HCT116 (cell line): ENCODE data around the gene HYI. TPM values are rescaled to one million over a fixed set of nuclear protein-coding genes. Genes with fewer than 3 reads are reported as not detected.

Experiments used
- ATAC-seq: fragments of 200-7000 bp; cut with Tn5 transposase; 2 replicates; pipeline ENCODE4 v1.9.1; 2020; ENCODE audit warnings: mild to moderate bottlenecking, moderate library complexity
- BruUV-seq: library from RNA; stranded (reverse); fragments of 400-500 nt; replicated peaks from 2 replicates; lab custom pipeline; 2021; lab: Mats Ljungman, UMichigan
- CTCF ChIA-PET: fragments of 300-600 bp; sonication (Branson Sonifier 250); formaldehyde crosslinking; loops from one replicate; lab custom pipeline; 2021; ENCODE audit warnings: antibody characterized with exemption; lab: Charles Lee
- POLR2A ChIA-PET: fragments of 300-600, 350-600 bp; sonication (Branson Sonifier 250); formaldehyde crosslinking; loops from one replicate; lab custom pipeline; 2021; ENCODE audit warnings: antibody characterized with exemption; lab: Charles Lee
- RAD21 ChIA-PET, 2 experiments: fragments of 300-600 bp; sonication (Branson Sonifier 250); formaldehyde crosslinking; loops; one replicate each; lab custom pipeline; 2023; ENCODE audit warnings: low total read pairs in 2 of 2; ENCODE audit not compliant: uncharacterized antibody in 2 of 2, unreplicated experiment in 2 of 2, low non-redundant PET in 1 of 2; lab: Charles Lee
- DNase-seq: peaks from one replicate; pipeline ENCODE4 v3.0.0-alpha.2; 2010; ENCODE audit warnings: low read depth, low spot score
- H2AFZ ChIP-seq: fragments of 200-600 bp; shearing (Covaris generic), sonication (generic); 2 replicates; pipeline ENCODE4 v1.6.1; 2017; ENCODE audit warnings: low read depth, mixed run types, mixed read lengths, antibody characterized with exemption, low read length; ENCODE audit not compliant: poor library complexity, severe bottlenecking
- H3K27ac ChIP-seq: 2 replicates; pipeline ENCODE4 v1.5.1; 2012; ENCODE audit warnings: low read depth, low read length
- H3K27me3 ChIP-seq: fragments of 200-600 bp; sonication (generic); 2 replicates; pipeline ENCODE4 v1.6.1; 2016; ENCODE audit warnings: mixed run types, low read length, mixed read lengths; ENCODE audit not compliant: insufficient read depth
- H3K36me3 ChIP-seq, 2 experiments: fragments of 200-500 bp in 1 of 2; fragments of 200-600 bp in 1 of 2; sonication (Bioruptor generic) in 1 of 2; sonication (generic) in 1 of 2; 2 replicates each; pipeline versions ENCODE4 v1.5.1 to v1.6.1; 2014 to 2016; ENCODE audit warnings: low read length in 2 of 2, inconsistent platforms in 1 of 2, mixed read lengths in 1 of 2, mixed run types in 1 of 2; ENCODE audit not compliant: insufficient read depth in 2 of 2, control insufficient read depth in 1 of 2
- H3K4me1 ChIP-seq, 2 experiments: fragments of 200-600 bp in 1 of 2; sonication (generic) in 1 of 2; 2 replicates each; pipeline versions ENCODE4 v1.5.1 to v1.6.1; 2012 to 2017; ENCODE audit warnings: low read length in 2 of 2, inconsistent platforms in 1 of 2, mild to moderate bottlenecking in 1 of 2, mixed read lengths in 1 of 2, mixed run types in 1 of 2, moderate library complexity in 1 of 2; ENCODE audit not compliant: insufficient read depth in 2 of 2, control insufficient read depth in 1 of 2
- H3K4me2 ChIP-seq: fragments of 200-600 bp; sonication (generic); 2 replicates; pipeline ENCODE4 v1.6.1; 2017; ENCODE audit warnings: mixed run types, low read length, mixed read lengths
- H3K4me3 ChIP-seq, 2 experiments: fragments of 200-600 bp in 1 of 2; sonication (generic) in 1 of 2; replicated peaks in 1 of 2; 2 replicates each; pipeline ENCODE4 v1.5.1; 2011 to 2016; ENCODE audit warnings: low read length in 2 of 2, control low read depth in 1 of 2, low read depth in 1 of 2, mild to moderate bottlenecking in 1 of 2, mixed read lengths in 1 of 2, mixed run types in 1 of 2
- H3K79me2 ChIP-seq: fragments of 200-600 bp; sonication (generic); 2 replicates; pipeline ENCODE4 v1.6.1; 2017; ENCODE audit warnings: mild to moderate bottlenecking, mixed run types, low read length, moderate library complexity, mixed read lengths; ENCODE audit not compliant: insufficient read depth
- H3K9ac ChIP-seq: fragments of 200-600 bp; sonication (generic); 2 replicates; pipeline ENCODE4 v1.6.1; 2016; ENCODE audit warnings: low read length, mixed read lengths
- H3K9me2 ChIP-seq: fragments of 200-600 bp; sonication (generic), shearing (Covaris generic); 2 replicates; pipeline ENCODE4 v1.6.1; 2017; ENCODE audit warnings: mixed run types, mild to moderate bottlenecking, moderate library complexity; ENCODE audit not compliant: insufficient read depth
- H3K9me3 ChIP-seq, 2 experiments: fragments of 200-500 bp in 1 of 2; fragments of 200-600 bp in 1 of 2; sonication (Bioruptor generic) in 1 of 2; sonication (generic) in 1 of 2; 2 replicates each; pipeline ENCODE4 v1.6.1; 2014 to 2017; ENCODE audit warnings: low read length in 2 of 2, mixed read lengths in 2 of 2, inconsistent platforms in 1 of 2, low read depth in 1 of 2, mild to moderate bottlenecking in 1 of 2, mixed run types in 1 of 2, moderate library complexity in 1 of 2; ENCODE audit not compliant: control insufficient read depth in 1 of 2, insufficient read depth in 1 of 2
- H4K20me1 ChIP-seq: fragments of 200-600 bp; sonication (generic), shearing (Covaris generic); 2 replicates; pipeline ENCODE4 v1.6.1; 2017; ENCODE audit warnings: mixed run types, mild to moderate bottlenecking, moderate library complexity; ENCODE audit not compliant: insufficient read depth
- CBX3 ChIP-seq: IDR thresholded peaks from 2 replicates; pipeline ENCODE4 v1.6.1; 2012; ENCODE audit warnings: low read depth
- CEBPB ChIP-seq: IDR thresholded peaks from 2 replicates; pipeline ENCODE4 v1.6.1; 2012; ENCODE audit warnings: low read depth
- EGR1 ChIP-seq: IDR thresholded peaks from 2 replicates; pipeline ENCODE4 v1.6.1; 2012; ENCODE audit warnings: low read depth
- ELF1 ChIP-seq: IDR thresholded peaks from 2 replicates; pipeline ENCODE4 v1.6.1; 2012; ENCODE audit warnings: low read depth, borderline replicate concordance
- EZH2phosphoT487 ChIP-seq: fragments of 200-600 bp; IDR thresholded peaks from 2 replicates; pipeline ENCODE4 v1.6.1; 2018; ENCODE audit warnings: antibody characterized with exemption, borderline replicate concordance
- FOSL1 ChIP-seq: IDR thresholded peaks from 2 replicates; pipeline ENCODE4 v1.6.1; 2012; ENCODE audit warnings: low read depth
- JUND ChIP-seq: IDR thresholded peaks from 2 replicates; pipeline ENCODE4 v1.6.1; 2012
- POLR2A ChIP-seq: IDR thresholded peaks from 2 replicates; pipeline ENCODE4 v1.7.0; 2011; ENCODE audit warnings: borderline replicate concordance; ENCODE audit not compliant: insufficient read depth, insufficient read length; ENCODE audit errors: extremely low read depth
- POLR2AphosphoS5 ChIP-seq: IDR thresholded peaks from 2 replicates; pipeline ENCODE4 v1.6.1; 2011; ENCODE audit warnings: mild to moderate bottlenecking, low read depth, low read length, moderate library complexity
- RAD21 ChIP-seq: IDR thresholded peaks from 2 replicates; pipeline ENCODE4 v1.6.1; 2012; ENCODE audit warnings: low read depth, mild to moderate bottlenecking
- SP1 ChIP-seq: IDR thresholded peaks from 2 replicates; pipeline ENCODE4 v1.6.1; 2012; ENCODE audit warnings: low read depth
- SRF ChIP-seq: IDR thresholded peaks from 2 replicates; pipeline ENCODE4 v1.6.1; 2012; ENCODE audit warnings: low read depth
- YY1 ChIP-seq: IDR thresholded peaks from 2 replicates; pipeline ENCODE4 v1.6.1; 2011; ENCODE audit warnings: low read length, low read depth, moderate library complexity, mild to moderate bottlenecking; ENCODE audit not compliant: insufficient replicate concordance; ENCODE audit errors: extremely low read depth
- ZFX ChIP-seq: fragments of 450-650 bp; IDR thresholded peaks from 2 replicates; pipeline ENCODE4 v1.6.1; 2017
- intact Hi-C: fragments of 100-400 bp; cut with micrococcal nuclease; formaldehyde crosslinking; loops from 2 replicates; pipeline ENCODE4 v1.10.0; 2022
- total RNA-seq: library from RNA; stranded (reverse); gene quantifications from one replicate; pipeline ENCODE4 v1.2.1, GENCODE V29; 2021; ENCODE audit not compliant: unreplicated experiment
- TF ChIP-seq, protein P1 (sequence below): IDR thresholded peaks from 2 replicates; pipeline ENCODE4 v1.6.1; 2011; ENCODE audit warnings: mild to moderate bottlenecking, low read length, moderate library complexity; ENCODE audit not compliant: insufficient replicate concordance; ENCODE audit errors: extremely low read depth
- TF ChIP-seq, protein P2 (sequence below): IDR thresholded peaks from 2 replicates; pipeline ENCODE4 v1.6.1; 2012; ENCODE audit warnings: low read depth
- TF ChIP-seq, protein P3 (sequence below), 3 experiments: fragments of 200-600 bp in 1 of 3; sonication (generic) in 1 of 3; IDR thresholded peaks in 2 of 3; conservative IDR thresholded peaks in 1 of 3; 2 replicates each; pipeline ENCODE4 v1.5.1; 2012 to 2017; ENCODE audit warnings: low read depth in 2 of 3, low read length in 2 of 3, antibody characterized with exemption in 1 of 3, borderline replicate concordance in 1 of 3, control low read depth in 1 of 3, mild to moderate bottlenecking in 1 of 3, mixed read lengths in 1 of 3, mixed run types in 1 of 3, moderate library complexity in 1 of 3; ENCODE audit not compliant: insufficient read depth in 1 of 3

HYI gene
- total RNA-seq, 1 experiment from 2014 or later = 13.9 TPM

- Histone ChIP-seq H3K9ac (no peak overlapping the region), H2AFZ (no peak overlapping the region), H3K9me3 (no peaks in the 10 kb centered on the region), H3K9me2 (no peaks in the 10 kb centered on the region), H3K4me1 (peaks cover 0 to 7% of the 10 kb centered on the region in 2 experiments; a peak in 2 of 4 replicates), H3K27me3 (no peaks in the 10 kb centered on the region), H3K4me3 (no peak overlapping the region), H4K20me1 (no peaks in the 10 kb centered on the region), H3K36me3 (peaks cover 0 to 8% of the 10 kb centered on the region in 2 experiments; a peak in 2 of 4 replicates), H3K27ac (no peak overlapping the region), H3K79me2 (no peaks in the 10 kb centered on the region), H3K4me2 (no peak overlapping the region)
- POLR2A ChIA-PET = no interaction called here
- intact Hi-C loops = no loop called here
- BruUV-seq = no TSS peak
- TF ChIP-seq EZH2phosphoT487 = no peak
- no peak for TF ChIP-seq SRF
- TF ChIP-seq, protein P1, sequence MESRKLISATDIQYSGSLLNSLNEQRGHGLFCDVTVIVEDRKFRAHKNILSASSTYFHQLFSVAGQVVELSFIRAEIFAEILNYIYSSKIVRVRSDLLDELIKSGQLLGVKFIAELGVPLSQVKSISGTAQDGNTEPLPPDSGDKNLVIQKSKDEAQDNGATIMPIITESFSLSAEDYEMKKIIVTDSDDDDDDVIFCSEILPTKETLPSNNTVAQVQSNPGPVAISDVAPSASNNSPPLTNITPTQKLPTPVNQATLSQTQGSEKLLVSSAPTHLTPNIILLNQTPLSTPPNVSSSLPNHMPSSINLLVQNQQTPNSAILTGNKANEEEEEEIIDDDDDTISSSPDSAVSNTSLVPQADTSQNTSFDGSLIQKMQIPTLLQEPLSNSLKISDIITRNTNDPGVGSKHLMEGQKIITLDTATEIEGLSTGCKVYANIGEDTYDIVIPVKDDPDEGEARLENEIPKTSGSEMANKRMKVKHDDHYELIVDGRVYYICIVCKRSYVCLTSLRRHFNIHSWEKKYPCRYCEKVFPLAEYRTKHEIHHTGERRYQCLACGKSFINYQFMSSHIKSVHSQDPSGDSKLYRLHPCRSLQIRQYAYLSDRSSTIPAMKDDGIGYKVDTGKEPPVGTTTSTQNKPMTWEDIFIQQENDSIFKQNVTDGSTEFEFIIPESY = no peak
- no peak for TF ChIP-seq RAD21
- no peak for TF ChIP-seq POLR2A
- no peak for TF ChIP-seq CBX3
- TF ChIP-seq, protein P2, sequence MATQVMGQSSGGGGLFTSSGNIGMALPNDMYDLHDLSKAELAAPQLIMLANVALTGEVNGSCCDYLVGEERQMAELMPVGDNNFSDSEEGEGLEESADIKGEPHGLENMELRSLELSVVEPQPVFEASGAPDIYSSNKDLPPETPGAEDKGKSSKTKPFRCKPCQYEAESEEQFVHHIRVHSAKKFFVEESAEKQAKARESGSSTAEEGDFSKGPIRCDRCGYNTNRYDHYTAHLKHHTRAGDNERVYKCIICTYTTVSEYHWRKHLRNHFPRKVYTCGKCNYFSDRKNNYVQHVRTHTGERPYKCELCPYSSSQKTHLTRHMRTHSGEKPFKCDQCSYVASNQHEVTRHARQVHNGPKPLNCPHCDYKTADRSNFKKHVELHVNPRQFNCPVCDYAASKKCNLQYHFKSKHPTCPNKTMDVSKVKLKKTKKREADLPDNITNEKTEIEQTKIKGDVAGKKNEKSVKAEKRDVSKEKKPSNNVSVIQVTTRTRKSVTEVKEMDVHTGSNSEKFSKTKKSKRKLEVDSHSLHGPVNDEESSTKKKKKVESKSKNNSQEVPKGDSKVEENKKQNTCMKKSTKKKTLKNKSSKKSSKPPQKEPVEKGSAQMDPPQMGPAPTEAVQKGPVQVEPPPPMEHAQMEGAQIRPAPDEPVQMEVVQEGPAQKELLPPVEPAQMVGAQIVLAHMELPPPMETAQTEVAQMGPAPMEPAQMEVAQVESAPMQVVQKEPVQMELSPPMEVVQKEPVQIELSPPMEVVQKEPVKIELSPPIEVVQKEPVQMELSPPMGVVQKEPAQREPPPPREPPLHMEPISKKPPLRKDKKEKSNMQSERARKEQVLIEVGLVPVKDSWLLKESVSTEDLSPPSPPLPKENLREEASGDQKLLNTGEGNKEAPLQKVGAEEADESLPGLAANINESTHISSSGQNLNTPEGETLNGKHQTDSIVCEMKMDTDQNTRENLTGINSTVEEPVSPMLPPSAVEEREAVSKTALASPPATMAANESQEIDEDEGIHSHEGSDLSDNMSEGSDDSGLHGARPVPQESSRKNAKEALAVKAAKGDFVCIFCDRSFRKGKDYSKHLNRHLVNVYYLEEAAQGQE = no peak
- TF ChIP-seq, protein P3, sequence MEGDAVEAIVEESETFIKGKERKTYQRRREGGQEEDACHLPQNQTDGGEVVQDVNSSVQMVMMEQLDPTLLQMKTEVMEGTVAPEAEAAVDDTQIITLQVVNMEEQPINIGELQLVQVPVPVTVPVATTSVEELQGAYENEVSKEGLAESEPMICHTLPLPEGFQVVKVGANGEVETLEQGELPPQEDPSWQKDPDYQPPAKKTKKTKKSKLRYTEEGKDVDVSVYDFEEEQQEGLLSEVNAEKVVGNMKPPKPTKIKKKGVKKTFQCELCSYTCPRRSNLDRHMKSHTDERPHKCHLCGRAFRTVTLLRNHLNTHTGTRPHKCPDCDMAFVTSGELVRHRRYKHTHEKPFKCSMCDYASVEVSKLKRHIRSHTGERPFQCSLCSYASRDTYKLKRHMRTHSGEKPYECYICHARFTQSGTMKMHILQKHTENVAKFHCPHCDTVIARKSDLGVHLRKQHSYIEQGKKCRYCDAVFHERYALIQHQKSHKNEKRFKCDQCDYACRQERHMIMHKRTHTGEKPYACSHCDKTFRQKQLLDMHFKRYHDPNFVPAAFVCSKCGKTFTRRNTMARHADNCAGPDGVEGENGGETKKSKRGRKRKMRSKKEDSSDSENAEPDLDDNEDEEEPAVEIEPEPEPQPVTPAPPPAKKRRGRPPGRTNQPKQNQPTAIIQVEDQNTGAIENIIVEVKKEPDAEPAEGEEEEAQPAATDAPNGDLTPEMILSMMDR (IDR thresholded peaks at IDR 0.05 in 2 of 3, conservative IDR thresholded peaks at IDR 0.05 in 1 of 3; ENCODE audit: borderline replicate concordance in 1 of 3, insufficient read depth in 1 of 3, low read depth in 2 of 3, low read length in 2 of 3) = no peak
- TF ChIP-seq POLR2AphosphoS5 = no peak
- no peak for TF ChIP-seq JUND
- no peak for TF ChIP-seq CEBPB
- no peak for TF ChIP-seq ELF1
- no peak for TF ChIP-seq SP1
- TF ChIP-seq ZFX = no peak
- TF ChIP-seq YY1 = no peak
- TF ChIP-seq EGR1 = no peak
- no peak for TF ChIP-seq FOSL1
- DNase-seq (no peak), ATAC-seq (no peak)
- CTCF ChIA-PET = no interaction called here
- RAD21 ChIA-PET = no interaction called here
Measured at GRCh38 chr1:43443197-43443946, 10.4 kb downstream of the HYI start.
